ENCODE data around the gene NUP62CL. TPM values are rescaled to one million over a fixed set of nuclear protein-coding genes. Genes with fewer than 3 reads are reported as not detected.
"Not testable (repeated sequence)": the region's sequence is repeated elsewhere in the genome, so short reads cannot be mapped to it uniquely, and the experiment has no call there.

Gene NUP62CL
- total RNA-seq, 1 experiment from 2014 or later: not detected

GRCh38 chrX:107167163-107167921 is 38.9 kb downstream of the NUP62CL start:
- H3K36me3 ChIP-seq: no peaks in the 10 kb centered on the region

GRCh38 chrX:107157618-107158017 is 48.6 kb downstream of the NUP62CL start:
- H3K27me3 ChIP-seq; H3K4me3 ChIP-seq; H3K4me1 ChIP-seq; DNase-seq; H3K27ac ChIP-seq; H3K9me3 ChIP-seq (replicated peaks); H3K36me3 ChIP-seq: not testable (repeated sequence)

More at GRCh38 chrX:107167163-107167921, 38.9 kb downstream of the NUP62CL start:
- Histone ChIP-seq H3K27me3 (no peaks in the 10 kb centered on the region), H3K4me3 (no peak overlapping the region), H3K27ac (no peak overlapping the region), H3K9me3 (replicated peaks) (no peaks in the 10 kb centered on the region), H3K4me1 (no peaks in the 10 kb centered on the region)
- no peak for DNase-seq

DNA sequence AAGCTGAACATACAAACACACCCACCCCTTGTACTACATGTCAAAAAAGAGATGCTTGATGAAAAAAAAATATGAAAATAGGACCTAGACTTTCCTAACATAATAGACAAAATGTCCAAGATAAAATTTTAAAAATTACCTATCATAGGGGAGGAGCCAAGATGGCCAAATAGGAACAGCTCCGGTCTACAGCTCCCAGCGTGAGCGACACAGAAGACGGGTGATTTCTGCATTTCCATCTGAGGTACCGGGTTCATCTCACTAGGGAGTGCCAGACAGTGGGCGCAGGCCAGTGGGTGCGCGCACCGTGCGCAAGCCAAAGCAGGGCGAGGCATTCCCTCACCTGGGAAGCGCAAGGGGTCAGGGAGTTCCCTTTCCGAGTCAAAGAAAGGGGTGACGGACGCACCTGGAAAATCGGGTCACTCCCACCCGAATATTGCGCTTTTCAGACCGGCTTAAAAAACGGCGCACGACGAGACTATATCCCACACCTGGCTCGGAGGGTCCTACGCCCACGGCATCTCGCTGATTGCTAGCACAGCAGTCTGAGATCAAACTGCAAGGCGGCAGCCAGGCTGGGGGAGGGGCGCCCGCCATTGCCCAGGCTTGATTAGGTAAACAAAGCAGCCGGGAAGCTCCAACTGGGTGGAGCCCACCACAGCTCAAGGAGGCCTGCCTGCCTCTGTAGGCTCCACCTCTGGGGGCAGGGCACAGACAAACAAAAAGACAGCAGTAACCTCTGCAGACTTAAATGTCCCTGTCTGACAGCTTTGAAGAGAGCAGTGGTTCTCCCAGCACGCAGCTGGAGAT is 50.4 kb downstream of the NUP62CL start:
- H3K27me3 ChIP-seq; H3K27ac ChIP-seq; H3K4me3 ChIP-seq; H3K4me1 ChIP-seq; DNase-seq; H3K36me3 ChIP-seq; H3K9me3 ChIP-seq (replicated peaks): not testable (repeated sequence)

GRCh38 chrX:107154787-107155620 is 51.2 kb downstream of the NUP62CL start:
- DNase-seq: no peak
- no peaks in the 10 kb centered on the region for H3K36me3 ChIP-seq

GRCh38 chrX:107153005-107153404 is 53.2 kb downstream of the NUP62CL start:
- H3K36me3 ChIP-seq: no peaks in the 10 kb centered on the region
- no peaks in the 10 kb centered on the region for H3K9me3 ChIP-seq (replicated peaks)
- H3K27me3 ChIP-seq: no peaks in the 10 kb centered on the region
- no peak for DNase-seq
- H3K27ac ChIP-seq: no peak overlapping the region
- H3K4me3 ChIP-seq: no peak overlapping the region
- H3K4me1 ChIP-seq: no peaks in the 10 kb centered on the region

More at GRCh38 chrX:107154787-107155620, 51.2 kb downstream of the NUP62CL start:
- H3K4me3 ChIP-seq: no peak overlapping the region
- no peaks in the 10 kb centered on the region for H3K4me1 ChIP-seq
- no peaks in the 10 kb centered on the region for H3K9me3 ChIP-seq (replicated peaks)
- no peak overlapping the region for H3K27ac ChIP-seq
- no peaks in the 10 kb centered on the region for H3K27me3 ChIP-seq

GRCh38 chrX:107146670-107147069 is 59.6 kb downstream of the NUP62CL start:
- H3K36me3 ChIP-seq: no peaks in the 10 kb centered on the region
- no peaks in the 10 kb centered on the region for H3K9me3 ChIP-seq (replicated peaks)
- H3K27ac ChIP-seq: no peak overlapping the region
- no peak for DNase-seq
- H3K4me3 ChIP-seq: no peak overlapping the region
- H3K27me3 ChIP-seq: no peaks in the 10 kb centered on the region
- H3K4me1 ChIP-seq: no peaks in the 10 kb centered on the region

- DNase-seq: no peak
- no peaks in the 10 kb centered on the region for H3K4me1 ChIP-seq
- H3K4me3 ChIP-seq: no peak overlapping the region
- no peak overlapping the region for H3K27ac ChIP-seq
- H3K27me3 ChIP-seq: no peaks in the 10 kb centered on the region
- no peaks in the 10 kb centered on the region for H3K9me3 ChIP-seq (replicated peaks)
- H3K36me3 ChIP-seq: no peaks in the 10 kb centered on the region
Observed at GRCh38 chrX:107135965-107136307, 70.3 kb downstream of the NUP62CL start.

- Histone ChIP-seq H3K4me3 (no peak overlapping the region), H3K27me3 (no peaks in the 10 kb centered on the region), H3K9me3 (replicated peaks) (no peaks in the 10 kb centered on the region), H3K4me1 (no peaks in the 10 kb centered on the region), H3K27ac (no peak overlapping the region), H3K36me3 (no peaks in the 10 kb centered on the region)
- DNase-seq: no peak
Observed at GRCh38 chrX:107135049-107135964, 70.9 kb downstream of the NUP62CL start.

DNA sequence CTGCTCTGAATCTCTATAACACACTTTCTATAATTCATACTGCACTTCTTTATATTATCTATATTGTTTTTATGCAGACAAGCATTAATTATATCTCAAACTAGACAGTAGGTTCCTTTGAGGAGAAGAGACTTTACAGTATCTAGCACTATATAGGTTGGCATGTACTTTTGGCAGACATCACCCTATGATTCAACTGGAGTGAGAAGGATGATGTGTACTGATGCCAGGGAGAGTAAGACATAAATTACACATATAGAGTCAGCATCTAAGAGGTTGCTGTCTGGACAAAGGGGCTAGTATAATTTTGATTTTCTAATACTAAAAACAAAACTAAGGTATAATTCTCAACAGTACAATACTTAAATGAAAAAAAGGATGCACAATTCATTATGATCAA is 82.5 kb downstream of the NUP62CL start:
- DNase-seq: no peak
- H3K9me3 ChIP-seq (replicated peaks): no peaks in the 10 kb centered on the region

GRCh38 chrX:107119283-107119682 is 87.0 kb downstream of the NUP62CL start:
- DNase-seq: no peak
- H3K4me3 ChIP-seq: no peak overlapping the region
- no peak overlapping the region for H3K27ac ChIP-seq
- no peaks in the 10 kb centered on the region for H3K27me3 ChIP-seq
- H3K9me3 ChIP-seq (replicated peaks): no peaks in the 10 kb centered on the region
- H3K4me1 ChIP-seq: no peaks in the 10 kb centered on the region
- peaks cover 6% of the 10 kb centered on the region for H3K36me3 ChIP-seq

More for the DNA sequence above, 82.5 kb downstream of the NUP62CL start:
- Histone ChIP-seq H3K4me3 (no peak overlapping the region), H3K27me3 (no peaks in the 10 kb centered on the region), H3K27ac (no peak overlapping the region), H3K4me1 (no peaks in the 10 kb centered on the region), H3K36me3 (no peaks in the 10 kb centered on the region)

DNA sequence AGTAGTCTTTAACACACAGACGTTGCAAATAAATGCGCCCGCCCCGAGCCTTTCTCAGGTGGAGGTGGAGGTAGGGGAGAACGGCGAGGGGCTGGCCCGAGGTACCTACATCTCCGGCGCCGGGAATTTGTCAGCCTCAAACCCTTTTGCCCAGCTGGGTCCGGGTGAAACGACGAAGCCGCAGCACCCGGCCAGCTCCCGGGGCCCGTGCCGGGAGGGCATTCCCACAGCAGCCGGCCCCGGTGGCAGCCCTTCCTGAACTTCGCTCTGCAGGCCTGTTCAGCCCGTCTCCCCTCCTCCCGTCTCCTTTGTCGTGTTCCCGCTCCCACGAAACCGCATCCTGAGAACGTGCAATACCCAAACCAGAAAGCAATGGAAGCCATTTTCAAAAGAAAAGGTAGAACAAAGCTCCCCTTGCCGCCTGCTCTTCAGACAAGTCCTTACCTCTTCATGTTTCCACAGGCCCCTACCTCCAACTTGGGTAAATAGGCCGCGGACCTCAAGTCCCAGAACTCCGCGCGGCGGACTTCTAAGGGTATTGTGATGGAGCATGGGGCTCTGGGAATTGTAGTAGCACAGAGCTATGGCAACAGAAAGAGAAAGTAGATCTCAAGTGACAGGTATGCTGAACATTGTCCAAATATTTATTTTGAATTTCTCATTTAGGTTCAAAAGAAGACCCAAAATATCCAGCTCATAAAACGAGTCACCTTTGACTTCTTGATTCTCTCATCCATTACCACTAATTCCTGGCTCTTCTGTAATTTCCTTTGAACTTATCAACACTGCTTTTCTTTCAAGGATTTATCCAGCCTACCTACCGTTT is 87.7 kb downstream of the NUP62CL start, which contains the start of gene RBM41:
Gene RBM41 (minus strand): TSS at position 501 of the 826 bp plus-strand sequence. CDS start 49 bp downstream, at position 452.
- peak; percentile 56 to 76 for DNase-seq
- Histone ChIP-seq H3K4me3 (peak within 1 kb of the TSS; percentile 81), H3K9me3 (replicated peaks) (no peaks in the 10 kb centered on the region), H3K27ac (peak within 1 kb of the TSS; percentile 77), H3K4me1 (no peaks in the 10 kb centered on the region), H3K36me3 (peaks cover 6% of the 10 kb centered on the region), H3K27me3 (no peaks in the 10 kb centered on the region)

GRCh38 chrX:107117993-107118321 is 88.3 kb downstream of the NUP62CL start:
- Histone ChIP-seq H3K36me3 (peaks cover 10% of the 10 kb centered on the region), H3K4me1 (no peaks in the 10 kb centered on the region), H3K27me3 (no peaks in the 10 kb centered on the region), H3K27ac (peak overlapping the region; percentile 77), H3K9me3 (replicated peaks) (no peaks in the 10 kb centered on the region), H3K4me3 (peak overlapping the region; percentile 81)
- peak in 1 of 2 experiments; percentile 20 for DNase-seq

DNA sequence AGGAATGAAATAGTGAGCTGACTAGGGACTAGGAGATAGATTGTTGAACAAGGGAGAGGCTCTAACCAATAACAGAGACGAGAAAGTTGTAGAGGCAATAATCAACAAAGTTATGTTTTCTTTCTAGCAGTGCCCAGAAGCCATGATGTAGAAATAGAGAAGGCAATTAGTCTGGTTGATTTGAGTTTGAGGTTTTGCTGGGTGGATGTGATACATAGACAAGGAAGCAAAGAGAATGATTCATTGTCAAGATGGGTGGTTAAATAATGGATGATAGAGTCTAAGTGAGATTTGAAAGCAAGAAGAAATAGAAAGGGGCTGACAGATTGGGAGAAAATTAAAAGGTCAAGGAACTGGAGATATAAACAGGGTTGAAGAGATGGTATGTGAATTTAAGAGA is 98.8 kb downstream of the NUP62CL start:
- Histone ChIP-seq H3K27me3 (no peaks in the 10 kb centered on the region), H3K36me3 (peaks cover 5% of the 10 kb centered on the region), H3K9me3 (replicated peaks) (no peaks in the 10 kb centered on the region), H3K4me3 (no peak overlapping the region), H3K27ac (no peak overlapping the region), H3K4me1 (no peaks in the 10 kb centered on the region)
- no peak for DNase-seq

Measured in SJCRH30 (cell line).